HepG2 (cell line): ENCODE results near the gene OR8S1. TPM values are rescaled to one million over a fixed set of nuclear protein-coding genes. Genes with fewer than 3 reads are reported as not detected.

Experiments used
- ATAC-seq: fragments of 200-7000 bp; cut with Tn5 transposase; 3 replicates; pipeline ENCODE4 v1.9.1; 2020; ENCODE audit warnings: mild to moderate bottlenecking, moderate library complexity
- BruUV-seq: library from RNA; stranded (reverse); fragments of 400-500 nt; replicated peaks from 2 replicates; lab custom pipeline; 2021; lab: Mats Ljungman, UMichigan
- CTCF ChIA-PET: fragments of 300-600 bp; formaldehyde crosslinking; extraction: SDS; loops from one replicate; lab custom pipeline; 2021; ENCODE audit warnings: low total read pairs, inconsistent platforms, low intra/inter-chr PET ratio; lab: Yijun Ruan, JAX
- POLR2A ChIA-PET: fragments of 350-600 bp; sonication (Branson Sonifier 250); formaldehyde crosslinking; loops from one replicate; lab custom pipeline; 2020; ENCODE audit warnings: antibody characterized with exemption, inconsistent platforms; lab: Yijun Ruan, JAX
- DNase-seq: peaks from one replicate; pipeline ENCODE4 v3.0.0-alpha.2; 2015; ENCODE audit warnings: low spot score
- FAIRE-seq: peaks from 3 replicates; lab custom pipeline; 2011; peaks lifted over from hg19 to GRCh38; lab: Jason Lieb, UNC
- H2AFZ ChIP-seq: one replicate; pipeline ENCODE4 v1.6.1; 2011; ENCODE audit warnings: low read length, inconsistent platforms
- H3K27ac ChIP-seq: fragments of 300-600 bp; 3 replicates; pipeline ENCODE4 v1.8.0; 2011; ENCODE audit warnings: mixed run types, mild to moderate bottlenecking, mixed read lengths, low read length, inconsistent platforms; ENCODE audit not compliant: insufficient read depth; ENCODE audit errors: extremely low read length
- H3K27me3 ChIP-seq, 2 experiments: fragments of 200-600 bp in 1 of 2; 2 replicates in 1 of 2; 3 replicates in 1 of 2; pipeline versions ENCODE4 v1.6.0 to v1.8.0; 2011; ENCODE audit warnings: low read length in 2 of 2, mild to moderate bottlenecking in 2 of 2, moderate library complexity in 2 of 2, inconsistent platforms in 1 of 2; ENCODE audit not compliant: insufficient read depth in 2 of 2, control insufficient read depth in 1 of 2
- H3K36me3 ChIP-seq, 2 experiments: fragments of 200-600 bp in 1 of 2; replicated peaks in 1 of 2; 2 replicates in 1 of 2; 3 replicates in 1 of 2; pipeline versions ENCODE4 v1.5.1 to v1.8.0; 2011; ENCODE audit warnings: low read length in 2 of 2, inconsistent platforms in 1 of 2; ENCODE audit not compliant: insufficient read depth in 2 of 2, control insufficient read depth in 1 of 2
- H3K4me1 ChIP-seq: 2 replicates; pipeline ENCODE4 v1.5.1; 2012; ENCODE audit warnings: low read length, inconsistent platforms; ENCODE audit not compliant: insufficient read depth
- H3K4me2 ChIP-seq: 2 replicates; pipeline ENCODE4 v1.6.0; 2011; ENCODE audit warnings: low read depth, low read length, inconsistent platforms
- H3K4me3 ChIP-seq, 3 experiments: fragments of 200-600 bp in 1 of 3; sonication (generic), shearing (Covaris generic) in 1 of 3; replicated peaks in 1 of 3; 2 replicates each; pipeline ENCODE4 v1.5.1; 2011 to 2016; ENCODE audit warnings: low read length in 3 of 3, inconsistent platforms in 2 of 3, low read depth in 2 of 3, mild to moderate bottlenecking in 2 of 3, control low read depth in 1 of 3, mixed read lengths in 1 of 3; ENCODE audit not compliant: insufficient read depth in 1 of 3
- H3K79me2 ChIP-seq: one replicate; pipeline ENCODE4 v1.6.1; 2011; ENCODE audit warnings: low read length, inconsistent platforms; ENCODE audit not compliant: insufficient read depth
- H3K9ac ChIP-seq: 2 replicates; pipeline ENCODE4 v1.6.0; 2011; ENCODE audit warnings: mild to moderate bottlenecking, low read depth, low read length, inconsistent platforms; ENCODE audit not compliant: insufficient read depth
- H3K9me3 ChIP-seq: 2 replicates; pipeline ENCODE4 v1.5.1; 2012; ENCODE audit warnings: mild to moderate bottlenecking, low read length
- H4K20me1 ChIP-seq: 2 replicates; pipeline ENCODE4 v1.6.0; 2011; ENCODE audit warnings: inconsistent platforms, mild to moderate bottlenecking, low read length, moderate library complexity; ENCODE audit not compliant: insufficient read depth
- FOXO1 ChIP-seq: sonication (generic); formaldehyde crosslinking; IDR thresholded peaks from 2 replicates; pipeline ENCODE4 v1.4.0; 2020; ENCODE audit warnings: missing genetic modification reagents
- IRF2 ChIP-seq: IDR thresholded peaks from 2 replicates; pipeline ENCODE4 v1.6.1; 2018; ENCODE audit warnings: missing genetic modification reagents, missing compliant biosample characterization
- MAFF ChIP-seq: IDR thresholded peaks from 2 replicates; pipeline ENCODE4 v1.6.1; 2011; ENCODE audit warnings: low read depth, low read length, improper control_type of control experiment
- PCBP2 ChIP-seq: fragments of 200-400 bp; formaldehyde crosslinking; optimal IDR thresholded peaks from 2 replicates; pipeline ENCODE3; 2018; ENCODE audit warnings: low read length, low read depth; ENCODE audit not compliant: poor library complexity, severe bottlenecking
- SAFB2 ChIP-seq: sonication (generic); formaldehyde crosslinking; IDR thresholded peaks from 2 replicates; pipeline ENCODE4 v1.5.1; 2020; ENCODE audit warnings: missing genetic modification reagents, low read depth, mild to moderate bottlenecking, borderline replicate concordance
- SOX5 ChIP-seq: IDR thresholded peaks from 2 replicates; pipeline ENCODE4 v1.6.1; 2016; ENCODE audit warnings: borderline replicate concordance
- ZBTB46 ChIP-seq: sonication (generic); formaldehyde crosslinking; IDR thresholded peaks from 2 replicates; pipeline ENCODE4 v1.4.0; 2020; ENCODE audit warnings: mild to moderate bottlenecking, missing genetic modification reagents, borderline replicate concordance
- ZNF431 ChIP-seq: sonication (generic); formaldehyde crosslinking; IDR thresholded peaks from 2 replicates; pipeline ENCODE4 v1.9.0; 2022; ENCODE audit warnings: missing genetic modification reagents, low read depth, mild to moderate bottlenecking, borderline replicate concordance
- ZNF598 ChIP-seq: sonication (generic); formaldehyde crosslinking; IDR thresholded peaks from 2 replicates; pipeline ENCODE4 v1.5.1; 2020; ENCODE audit warnings: mild to moderate bottlenecking, missing genetic modification reagents, borderline replicate concordance
- ZNF609 ChIP-seq: sonication (generic); formaldehyde crosslinking; IDR thresholded peaks from 2 replicates; pipeline ENCODE4 v1.4.0; 2020; ENCODE audit warnings: mild to moderate bottlenecking, missing genetic modification reagents, borderline replicate concordance
- ZXDC ChIP-seq: sonication (generic); formaldehyde crosslinking; IDR thresholded peaks from 2 replicates; pipeline ENCODE4 v1.5.0; 2020; ENCODE audit warnings: mild to moderate bottlenecking, missing genetic modification reagents
- WGBS: methylation state at CpG from one replicate; pipeline ENCODE4 v1.1.6; 2017; ENCODE audit warnings: low lambda C conversion rate; 5-methylcytosine and 5-hydroxymethylcytosine counted together
- in situ Hi-C: cut with HindIII; loops from 2 replicates; pipeline ENCODE4 v1.10.0; 2017; ENCODE audit warnings: low pct_unique_long_range_greater_than_20kb; ENCODE audit not compliant: extremely low pct_ligation_motif_present
- intact Hi-C: fragments of 100-400 bp; cut with micrococcal nuclease; formaldehyde crosslinking; loops from one replicate; pipeline ENCODE4 v1.10.0; 2022; ENCODE audit not compliant: unreplicated experiment
- polyA plus RNA-seq, 8 experiments: library from polyadenylated mRNA; depleted of rRNA in 3 of 8; stranded (reverse) in 7 of 8; unstranded in 1 of 8; fragments of >200 nt; fragmentation: Illumina TruSeq in 4 of 8; extraction: Trizol in 4 of 8; gene quantifications; 2 replicates each; pipeline versions ENCODE4 v1.2.1 to v1.2.3, GENCODE V29; 2011 to 2016; ENCODE audit warnings: low read depth in 4 of 8, missing spikeins in 1 of 8, mixed read lengths in 1 of 8; ENCODE audit not compliant: insufficient read depth in 1 of 8
- total RNA-seq, 5 experiments: library from RNA; depleted of rRNA; stranded (reverse); fragments of >200 nt; fragmentation: Illumina TruSeq; extraction: Trizol; gene quantifications; 2 replicates each; pipeline ENCODE4 v1.2.3, GENCODE V29; 2016; ENCODE audit warnings: low read depth in 1 of 5

Gene OR8S1
- total and polyA plus RNA-seq, 2 of the 13 experiments (the other 11 are each of a cell fraction or from before 2014, with no cell fraction given) = not detected

- TF ChIP-seq ZNF431 (CRISPR knock-in tag) = no peak
- TF ChIP-seq ZNF609 = no peak
- no peak for TF ChIP-seq MAFF
- no peak for TF ChIP-seq SOX5 (CRISPR knock-in tag)
Measured at GRCh38 chr12:48510111-48510510, 15.3 kb upstream of the OR8S1 start (continued).

GRCh38 chr12:48512855-48513254 lies 12.6 kb upstream of the OR8S1 start:
- in situ Hi-C loops = no loop called here
- H3K4me1 ChIP-seq = no peaks in the 10 kb centered on the region
- 5% methylated on average over 2 of the region's 2 CpGs for WGBS
- H2AFZ ChIP-seq = no peak overlapping the region
- no peak for TF ChIP-seq ZXDC
- TF ChIP-seq ZNF598 (CRISPR knock-in tag) = no peak
- TF ChIP-seq ZBTB46 (CRISPR knock-in tag) = no peak
- no peak for TF ChIP-seq FOXO1 (CRISPR knock-in tag)
- no peak for TF ChIP-seq SAFB2 (CRISPR knock-in tag)
- TF ChIP-seq PCBP2 = no peak
- TF ChIP-seq IRF2 (CRISPR knock-in tag) = no peak
- ATAC-seq (no peak), FAIRE-seq (no peak), DNase-seq (no peak)
- H3K4me2 ChIP-seq = no peak overlapping the region
- ChIA-PET POLR2A (no interaction called here), CTCF (no interaction called here)
- intact Hi-C loops = no loop called here
- no peaks in the 10 kb centered on the region; a peak in 1 of 5 replicates for H3K27me3 ChIP-seq
- no peaks in the 10 kb centered on the region for H3K9me3 ChIP-seq
- H3K27ac ChIP-seq = no peak overlapping the region
- no peak overlapping the region for H3K9ac ChIP-seq
- BruUV-seq = no TSS peak
- no peak overlapping the region for H3K4me3 ChIP-seq
- no peaks in the 10 kb centered on the region for H4K20me1 ChIP-seq
- no peaks in the 10 kb centered on the region for H3K79me2 ChIP-seq
- H3K36me3 ChIP-seq = no peaks in the 10 kb centered on the region
